ENCODE data around the gene XPO6. TPM values are rescaled to one million over a fixed set of nuclear protein-coding genes. Genes with fewer than 3 reads are reported as not detected.

The XPO6 gene
- total RNA-seq, 5 donors from 2014 or later (not counting 1 experiment from before 2014, with no cell fraction given), result 355 to 403 (median 391) TPM

DNA sequence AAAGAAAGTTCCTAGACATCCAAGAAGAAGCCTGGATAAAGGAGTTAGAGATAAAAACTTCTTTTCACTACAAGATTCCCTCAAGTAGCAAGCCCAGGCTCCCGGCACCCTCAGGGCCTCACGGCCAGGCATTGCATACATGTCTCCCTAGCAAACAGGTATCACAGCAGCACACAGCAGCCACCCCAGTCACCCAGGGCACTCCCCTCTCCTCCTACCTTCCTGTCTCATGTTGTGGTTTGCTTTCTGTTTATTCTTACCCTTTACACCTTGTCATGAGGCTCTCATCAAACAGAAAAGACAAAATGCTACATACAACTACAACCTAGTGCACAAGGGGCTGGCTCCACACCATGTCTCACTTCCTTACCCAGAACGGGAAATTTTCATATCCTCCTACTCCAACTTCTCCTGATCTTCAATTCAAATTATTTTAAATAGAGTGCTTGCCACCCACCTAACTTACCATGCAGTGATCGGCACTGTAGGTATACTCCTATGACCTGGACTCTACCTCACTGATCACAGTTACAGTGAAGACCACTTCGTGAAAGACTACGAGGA, 42.7 kb downstream of the XPO6 start:
- Mint-ChIP-seq H3K27ac (peak overlapping the region; percentile 88 to 90), H3K4me3 (peak overlapping the region; percentile 28 to 52 (median 41)), H3K36me3 (peaks cover 54% of the 10 kb centered on the region), H3K4me1 (peaks cover 72 to 86% (median 81%) of the 10 kb centered on the region in 3 donors), H3K9me3 (no peaks in the 10 kb centered on the region), H3K27me3 (no peaks in the 10 kb centered on the region)
- Histone ChIP-seq H3K27ac (ENCODE audit: low read length) (peak overlapping the region; percentile 70), H3K36me3 (ENCODE audit: control insufficient read depth in 2 of 2, extremely low read depth in 1 of 2, insufficient read depth in 1 of 2, low read length in 1 of 2) (peaks cover 0 to 75% of the 10 kb centered on the region in 2 donors), H3K27me3 (replicated peaks in 1 of 2; ENCODE audit: control insufficient read depth in 2 of 2, extremely low read depth in 1 of 2, insufficient read depth in 2 of 2, low read length in 1 of 2) (no peaks in the 10 kb centered on the region), H3K4me3 (ENCODE audit: control insufficient read depth in 1 of 2, extremely low read depth in 1 of 2, low read length in 1 of 2) (no peak overlapping the region), H3K4me1 (ENCODE audit: control insufficient read depth in 1 of 2, extremely low read depth in 1 of 2, insufficient read depth in 2 of 2, low read length in 2 of 2) (peaks cover 28 to 46% of the 10 kb centered on the region in 2 experiments), H3K9me3 (no peaks in the 10 kb centered on the region)
- 14% methylated on average over 3 of the region's 6 CpGs for WGBS (ENCODE audit: insufficient coverage)
- CTCF ChIA-PET, result interaction anchor here in 1 of 2 donors (0.6 kb wide), 1 partner anchor 9 kb away, joined by 5 read pairs; no protein-coding TSS in a partner anchor
- ATAC-seq (replicated peaks in 1 of 4), result peak; percentile 98 to 100 (median 99)
- peak; percentile 41 to 81 (median 64) for DNase-seq
- POLR2A ChIA-PET, result no interaction called here

- DNase-seq, result no peak
- Mint-ChIP-seq H3K9me3 (no peaks in the 10 kb centered on the region), H3K27me3 (no peaks in the 10 kb centered on the region), H3K27ac (peak overlapping the region; percentile 88 to 90), H3K4me3 (peak overlapping the region in 1 of 3 donors; percentile 29), H3K36me3 (peaks cover 51% of the 10 kb centered on the region), H3K4me1 (peaks cover 73 to 87% (median 83%) of the 10 kb centered on the region in 3 donors)
- CTCF ChIA-PET, result no interaction called here
- Histone ChIP-seq H3K9me3 (no peaks in the 10 kb centered on the region), H3K27ac (ENCODE audit: low read length) (peak overlapping the region; percentile 70), H3K4me3 (ENCODE audit: control insufficient read depth in 1 of 2, extremely low read depth in 1 of 2, low read length in 1 of 2) (no peak overlapping the region), H3K36me3 (ENCODE audit: control insufficient read depth in 2 of 2, extremely low read depth in 1 of 2, insufficient read depth in 1 of 2, low read length in 1 of 2) (peaks cover 0 to 74% of the 10 kb centered on the region in 2 donors), H3K4me1 (ENCODE audit: control insufficient read depth in 1 of 2, extremely low read depth in 1 of 2, insufficient read depth in 2 of 2, low read length in 2 of 2) (peaks cover 34 to 52% of the 10 kb centered on the region in 2 experiments), H3K27me3 (replicated peaks in 1 of 2; ENCODE audit: control insufficient read depth in 2 of 2, extremely low read depth in 1 of 2, insufficient read depth in 2 of 2, low read length in 1 of 2) (no peaks in the 10 kb centered on the region)
- POLR2A ChIA-PET, result no interaction called here
- ATAC-seq (replicated peaks in 1 of 4), result no peak
- WGBS (ENCODE audit: insufficient coverage), result no CpG with 5 or more reads among the region's 3 CpGs
Measured at GRCh38 chr16:28167730-28168129, 44.0 kb downstream of the XPO6 start.

GRCh38 chr16:28167221-28167620, 44.5 kb downstream of the XPO6 start:
- peaks cover 34 to 54% of the 10 kb centered on the region in 2 experiments for H3K4me1 ChIP-seq (ENCODE audit: control insufficient read depth in 1 of 2, extremely low read depth in 1 of 2, insufficient read depth in 2 of 2, low read length in 2 of 2)
- peaks cover 71 to 86% (median 83%) of the 10 kb centered on the region in 3 donors for H3K4me1 Mint-ChIP-seq
- ATAC-seq (replicated peaks in 1 of 4) (no peak), DNase-seq (no peak)
- WGBS (ENCODE audit: insufficient coverage), result 100% methylated on average over 6 of the region's 7 CpGs
- H3K9me3 Mint-ChIP-seq, result no peaks in the 10 kb centered on the region
- H3K9me3 ChIP-seq, result no peaks in the 10 kb centered on the region
- H3K36me3 Mint-ChIP-seq, result peaks cover 47% of the 10 kb centered on the region
- peak overlapping the region; percentile 88 to 90 for H3K27ac Mint-ChIP-seq
- ChIA-PET CTCF (no interaction called here), POLR2A (no interaction called here)
- peaks cover 0 to 74% of the 10 kb centered on the region in 2 donors for H3K36me3 ChIP-seq (ENCODE audit: control insufficient read depth in 2 of 2, extremely low read depth in 1 of 2, insufficient read depth in 1 of 2, low read length in 1 of 2)
- H3K27me3 Mint-ChIP-seq, result no peaks in the 10 kb centered on the region
- peak overlapping the region; percentile 30 for H3K27ac ChIP-seq (ENCODE audit: low read length)
- peak overlapping the region in 1 of 3 donors; percentile 29 for H3K4me3 Mint-ChIP-seq
- no peak overlapping the region for H3K4me3 ChIP-seq (ENCODE audit: control insufficient read depth in 1 of 2, extremely low read depth in 1 of 2, low read length in 1 of 2)
- H3K27me3 ChIP-seq (replicated peaks in 1 of 2; ENCODE audit: control insufficient read depth in 2 of 2, extremely low read depth in 1 of 2, insufficient read depth in 2 of 2, low read length in 1 of 2), result no peaks in the 10 kb centered on the region

DNA sequence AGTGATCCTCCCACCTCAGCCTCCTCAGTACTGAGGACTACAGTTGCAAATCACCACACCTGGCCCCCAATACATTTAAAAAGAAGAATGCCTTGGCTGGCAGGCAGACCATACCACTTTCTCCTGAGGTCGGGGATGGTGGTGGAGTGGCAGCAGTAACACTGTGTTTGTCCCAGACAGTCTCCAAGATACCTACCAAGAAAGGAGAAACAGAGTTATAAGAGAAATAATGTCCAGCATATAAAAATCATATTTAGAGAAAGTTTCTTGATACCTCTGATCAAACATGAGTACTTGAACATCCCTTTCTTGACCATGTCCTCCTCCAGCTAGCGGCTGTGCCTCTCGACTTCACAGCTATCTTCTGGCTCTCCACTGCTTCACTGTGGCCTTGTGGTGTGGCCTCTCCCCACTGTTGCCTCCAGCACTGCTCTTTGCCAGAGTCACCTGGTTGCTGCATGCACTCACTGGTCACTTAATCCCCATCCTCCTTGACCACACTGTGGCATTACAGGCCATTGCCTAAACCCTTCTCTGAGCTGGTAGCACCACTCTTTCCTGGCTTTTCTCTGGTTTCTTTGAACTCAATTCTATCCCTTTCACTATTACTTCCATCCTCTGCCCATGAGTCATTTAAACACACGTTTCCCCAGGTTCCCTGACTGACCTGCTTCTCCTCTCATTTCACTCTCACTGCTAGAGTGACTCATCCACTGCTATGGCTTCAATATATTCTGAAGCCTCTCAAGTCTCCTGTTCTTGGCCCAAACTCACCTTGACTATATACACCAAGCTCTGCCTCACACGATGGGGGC, 45.2 kb downstream of the XPO6 start:
- Mint-ChIP-seq H3K9me3 (no peaks in the 10 kb centered on the region), H3K27ac (peak overlapping the region; percentile 88 to 90), H3K27me3 (no peaks in the 10 kb centered on the region), H3K36me3 (peaks cover 47% of the 10 kb centered on the region), H3K4me1 (peaks cover 71 to 86% (median 83%) of the 10 kb centered on the region in 3 donors), H3K4me3 (peak overlapping the region in 1 of 3 donors; percentile 34)
- Histone ChIP-seq H3K9me3 (no peaks in the 10 kb centered on the region), H3K36me3 (ENCODE audit: control insufficient read depth in 2 of 2, extremely low read depth in 1 of 2, insufficient read depth in 1 of 2, low read length in 1 of 2) (peaks cover 0 to 69% of the 10 kb centered on the region in 2 donors), H3K4me1 (ENCODE audit: control insufficient read depth in 1 of 2, extremely low read depth in 1 of 2, insufficient read depth in 2 of 2, low read length in 2 of 2) (peaks cover 34 to 54% of the 10 kb centered on the region in 2 experiments), H3K4me3 (ENCODE audit: control insufficient read depth in 1 of 2, extremely low read depth in 1 of 2, low read length in 1 of 2) (no peak overlapping the region), H3K27me3 (replicated peaks in 1 of 2; ENCODE audit: control insufficient read depth in 2 of 2, extremely low read depth in 1 of 2, insufficient read depth in 2 of 2, low read length in 1 of 2) (no peaks in the 10 kb centered on the region), H3K27ac (ENCODE audit: low read length) (peak overlapping the region; percentile 44)
- DNase-seq (no peak), ATAC-seq (replicated peaks in 1 of 4) (no peak)
- CTCF ChIA-PET, result no interaction called here
- POLR2A ChIA-PET, result no interaction called here
- 79% methylated on average over 4 of the region's 5 CpGs for WGBS (ENCODE audit: insufficient coverage)

GRCh38 chr16:28165598-28165997, 46.2 kb downstream of the XPO6 start:
- H3K9me3 Mint-ChIP-seq, result no peaks in the 10 kb centered on the region
- H3K36me3 Mint-ChIP-seq, result peaks cover 50% of the 10 kb centered on the region
- H3K4me1 Mint-ChIP-seq, result peaks cover 78 to 93% (median 89%) of the 10 kb centered on the region in 3 donors
- Histone ChIP-seq H3K4me1 (ENCODE audit: control insufficient read depth in 1 of 2, extremely low read depth in 1 of 2, insufficient read depth in 2 of 2, low read length in 2 of 2) (peaks cover 34 to 54% of the 10 kb centered on the region in 2 experiments), H3K27ac (ENCODE audit: low read length) (peak overlapping the region; percentile 47), H3K9me3 (no peaks in the 10 kb centered on the region), H3K4me3 (ENCODE audit: control insufficient read depth in 1 of 2, extremely low read depth in 1 of 2, low read length in 1 of 2) (no peak overlapping the region), H3K27me3 (replicated peaks in 1 of 2; ENCODE audit: control insufficient read depth in 2 of 2, extremely low read depth in 1 of 2, insufficient read depth in 2 of 2, low read length in 1 of 2) (no peaks in the 10 kb centered on the region), H3K36me3 (ENCODE audit: control insufficient read depth in 2 of 2, extremely low read depth in 1 of 2, insufficient read depth in 1 of 2, low read length in 1 of 2) (peaks cover 0 to 71% of the 10 kb centered on the region in 2 donors)
- ChIA-PET POLR2A (interaction anchor here in 1 of 2 donors (1.1 kb wide), 1 partner anchor 13 kb away, joined by 5 read pairs; no protein-coding TSS in a partner anchor), CTCF (interaction anchor here in 1 of 2 donors (0.7 kb wide), 1 partner anchor 16 kb away, joined by 3 read pairs; no protein-coding TSS in a partner anchor)
- peak overlapping the region; percentile 88 to 90 for H3K27ac Mint-ChIP-seq
- WGBS (ENCODE audit: insufficient coverage), result no CpG with 5 or more reads among the region's 1 CpG
- DNase-seq, result no peak
- ATAC-seq (replicated peaks in 1 of 4), result no peak
- H3K4me3 Mint-ChIP-seq, result peak overlapping the region in 1 of 3 donors; percentile 34
- H3K27me3 Mint-ChIP-seq, result no peaks in the 10 kb centered on the region

GRCh38 chr16:28164140-28164539, 47.6 kb downstream of the XPO6 start:
- Mint-ChIP-seq H3K9me3 (no peaks in the 10 kb centered on the region), H3K27ac (peak overlapping the region; percentile 87 to 88), H3K27me3 (no peaks in the 10 kb centered on the region), H3K4me1 (peaks cover 79 to 91% (median 88%) of the 10 kb centered on the region in 3 donors), H3K36me3 (peaks cover 56% of the 10 kb centered on the region), H3K4me3 (peak overlapping the region in 1 of 3 donors; percentile 4)
- WGBS (ENCODE audit: insufficient coverage), result 100% methylated on average over 2 of the region's 2 CpGs
- Histone ChIP-seq H3K4me3 (ENCODE audit: control insufficient read depth in 1 of 2, extremely low read depth in 1 of 2, low read length in 1 of 2) (no peak overlapping the region), H3K9me3 (no peaks in the 10 kb centered on the region), H3K36me3 (ENCODE audit: control insufficient read depth in 2 of 2, extremely low read depth in 1 of 2, insufficient read depth in 1 of 2, low read length in 1 of 2) (peaks cover 0 to 66% of the 10 kb centered on the region in 2 donors), H3K27ac (ENCODE audit: low read length) (peak overlapping the region; percentile 31), H3K27me3 (replicated peaks in 1 of 2; ENCODE audit: control insufficient read depth in 2 of 2, extremely low read depth in 1 of 2, insufficient read depth in 2 of 2, low read length in 1 of 2) (no peaks in the 10 kb centered on the region), H3K4me1 (ENCODE audit: control insufficient read depth in 1 of 2, extremely low read depth in 1 of 2, insufficient read depth in 2 of 2, low read length in 2 of 2) (peaks cover 29 to 44% of the 10 kb centered on the region in 2 experiments)
- DNase-seq (no peak), ATAC-seq (replicated peaks in 1 of 4) (no peak)
- ChIA-PET POLR2A (interaction anchor here in 1 of 2 donors (0.8 kb wide), 1 partner anchor 45 kb away, joined by 5 read pairs; no protein-coding TSS in a partner anchor), CTCF (interaction anchor here (0.7 to 1.3 kb wide), 3 partner anchors 10 to 45 kb away, joined by 3 to 9 read pairs (median 3); no protein-coding TSS in a partner anchor)

All from T-cell (primary cell).